Measurements from ENCODE around the gene SLC25A13. TPM values are rescaled to one million over a fixed set of nuclear protein-coding genes. Genes with fewer than 3 reads are reported as not detected.

The SLC25A13 gene
- total and polyA plus RNA-seq, 2 of the 8 experiments (the other 6 are each of a cell fraction or from before 2014, with no cell fraction given) = 30.8 to 85.4 TPM

DNA sequence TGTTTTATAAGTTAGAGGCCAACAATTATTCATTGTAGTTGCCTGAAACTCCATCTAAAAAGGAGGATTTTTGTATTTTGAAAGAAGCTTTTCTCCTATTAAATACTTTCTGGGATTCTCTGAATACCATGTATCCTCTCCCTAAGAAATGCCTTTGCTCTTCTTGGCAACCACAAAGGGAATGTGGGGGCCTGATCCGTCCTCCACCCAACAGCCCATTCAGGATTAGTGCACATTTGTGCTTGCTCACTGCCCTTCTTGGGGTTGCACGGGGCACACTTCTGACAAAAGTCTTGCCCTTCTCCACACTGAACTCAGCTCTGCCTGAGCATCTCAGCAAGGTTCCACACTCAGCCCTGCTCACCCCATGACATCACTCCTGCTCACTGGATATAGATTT, 194.2 kb downstream of the SLC25A13 start:
- H4K8ac ChIP-seq (ENCODE audit: extremely low read depth, insufficient read depth, low read length) = no peak overlapping the region
- H3K79me2 ChIP-seq (ENCODE audit: control insufficient read depth in 1 of 2, insufficient read depth in 2 of 2, low read length in 2 of 2) = no peaks in the 10 kb centered on the region
- H2BK5ac ChIP-seq (ENCODE audit: low read depth, low read length) = no peak overlapping the region
- H2BK12ac ChIP-seq (ENCODE audit: low read depth, low read length) = no peak overlapping the region
- no peaks in the 10 kb centered on the region for H3K79me1 ChIP-seq (ENCODE audit: low read depth, low read length)
- no peak overlapping the region for H3K23ac ChIP-seq (ENCODE audit: insufficient read length)
- POLR2A ChIA-PET (ENCODE audit: partially characterized antibody) = no interaction called here
- DNase-seq (ENCODE audit: low read depth in 1 of 2, low spot score in 2 of 2) (no peak), FAIRE-seq (no peak)
- no peaks in the 10 kb centered on the region for H3K23me2 ChIP-seq (ENCODE audit: low read depth, low read length)
- 0 out of 7 replicates have a peak, but pooled peaks cover 0 to 2% (median 0%) of the 10 kb centered on the region in 4 experiments for H3K4me1 ChIP-seq (replicated peaks in 1 of 4; ENCODE audit: control insufficient read depth in 3 of 4, insufficient read depth in 4 of 4, low read length in 3 of 4)
- CTCF ChIA-PET (ENCODE audit: partially characterized antibody) = interaction anchor here (0.5 to 1.7 kb wide), 2 partner anchors 66 to 476 kb away, joined by 4 to 6 read pairs; no protein-coding TSS in a partner anchor
- H3K56ac ChIP-seq (replicated peaks; ENCODE audit: insufficient read length, low read depth, low read length) = no peak overlapping the region
- H3K4me2 ChIP-seq (ENCODE audit: insufficient read depth in 1 of 2, low read depth in 2 of 2, low read length in 2 of 2) = no peak overlapping the region
- H3K4me3 ChIP-seq (ENCODE audit: extremely low read depth in 1 of 4, insufficient read depth in 2 of 4, low read depth in 3 of 4, low read length in 4 of 4) = no peak overlapping the region
- no peak overlapping the region for H3K18ac ChIP-seq (ENCODE audit: extremely low read depth, low read length)
- H2BK120ac ChIP-seq (replicated peaks; ENCODE audit: low read depth, low read length) = no peak overlapping the region
- no peaks in the 10 kb centered on the region for H3K9me3 ChIP-seq (ENCODE audit: insufficient read depth in 2 of 2, low read depth in 1 of 2, low read length in 1 of 2)
- no peak overlapping the region for H4K5ac ChIP-seq (ENCODE audit: insufficient read length, low read depth, low read length)
- 69% methylated on average over 2 of the region's 2 CpGs; no CpG with 5 or more reads in 1 of the 2 experiments for WGBS, 2 experiments (ENCODE audit: extremely low coverage in 1 of 2, insufficient coverage in 1 of 2, insufficient read length in 1 of 2, insufficient replicate concordance in 2 of 2, low coverage in 1 of 2, low lambda C conversion rate in 2 of 2, missing lambda C conversion rate in 1 of 2)
- H2BK20ac ChIP-seq (ENCODE audit: low read length) = no peak overlapping the region
- H3K36me3 ChIP-seq (ENCODE audit: control insufficient read depth in 2 of 4, insufficient read depth in 4 of 4, low read length in 3 of 4) = no peaks in the 10 kb centered on the region; a peak in 2 of 8 replicates
- peak overlapping the region; percentile 29 for H3K4ac ChIP-seq (replicated peaks; ENCODE audit: insufficient read length, low read depth, low read length)
- no peak overlapping the region for H2AK5ac ChIP-seq (ENCODE audit: low read depth, low read length)
- H3K14ac ChIP-seq (ENCODE audit: insufficient read length) = no peak overlapping the region
- no peak overlapping the region for H3K27ac ChIP-seq (ENCODE audit: low read depth, low read length)
- H4K91ac ChIP-seq (replicated peaks; ENCODE audit: insufficient read length, low read length) = no peak overlapping the region
- no peak overlapping the region for H2BK15ac ChIP-seq (ENCODE audit: low read length)
- no peak overlapping the region for H2AFZ ChIP-seq (ENCODE audit: low read length)
- peaks cover 2% of the 10 kb centered on the region in 2 experiments for H4K20me1 ChIP-seq (replicated peaks in 1 of 2; ENCODE audit: control insufficient read depth in 1 of 2, insufficient read depth in 2 of 2, low read length in 2 of 2)
- no peak overlapping the region for H3K9ac ChIP-seq (replicated peaks in 1 of 4; ENCODE audit: extremely low read depth in 1 of 4, low read depth in 3 of 4, low read length in 3 of 4)
- H3K27me3 ChIP-seq (replicated peaks in 1 of 4; ENCODE audit: control insufficient read depth in 3 of 4, extremely low read depth in 1 of 4, insufficient read depth in 3 of 4, low read length in 3 of 4) = no peaks in the 10 kb centered on the region
- TF ChIP-seq, protein P1, sequence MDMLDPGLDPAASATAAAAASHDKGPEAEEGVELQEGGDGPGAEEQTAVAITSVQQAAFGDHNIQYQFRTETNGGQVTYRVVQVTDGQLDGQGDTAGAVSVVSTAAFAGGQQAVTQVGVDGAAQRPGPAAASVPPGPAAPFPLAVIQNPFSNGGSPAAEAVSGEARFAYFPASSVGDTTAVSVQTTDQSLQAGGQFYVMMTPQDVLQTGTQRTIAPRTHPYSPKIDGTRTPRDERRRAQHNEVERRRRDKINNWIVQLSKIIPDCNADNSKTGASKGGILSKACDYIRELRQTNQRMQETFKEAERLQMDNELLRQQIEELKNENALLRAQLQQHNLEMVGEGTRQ (IDR thresholded peaks at IDR 0.05; ENCODE audit: low read length) = no peak
- TF ChIP-seq CBX8 (IDR thresholded peaks at IDR 0.05; ENCODE audit: borderline replicate concordance, low read depth, low read length) (no peak), JUND (IDR thresholded peaks at IDR 0.05; ENCODE audit: low read length) (no peak), SP2 (IDR thresholded peaks at IDR 0.05; ENCODE audit: low read length) (no peak), SIX5 (IDR thresholded peaks at IDR 0.05; ENCODE audit: low read depth, low read length) (no peak), YY1 (IDR thresholded peaks at IDR 0.05; ENCODE audit: low read depth, low read length) (no peak), MAFK (IDR thresholded peaks at IDR 0.05; ENCODE audit: low read depth, low read length) (no peak), RAD21 (IDR thresholded peaks at IDR 0.05 in 1 of 2, conservative IDR thresholded peaks at IDR 0.05 in 1 of 2; ENCODE audit: low read depth in 2 of 2, low read length in 2 of 2) (no peak), KDM5A (IDR thresholded peaks at IDR 0.05; ENCODE audit: low read length) (no peak), GABPA (IDR thresholded peaks at IDR 0.05; ENCODE audit: borderline replicate concordance, insufficient read depth, low read length) (no peak), CTCF (IDR thresholded peaks at IDR 0.05; ENCODE audit: control extremely low read depth in 1 of 3, insufficient read depth in 1 of 3, low read depth in 1 of 3, low read length in 3 of 3) (no peak)

All from H1 (cell line).